ENCODE data around the gene IMMP2L. TPM values are rescaled to one million over a fixed set of nuclear protein-coding genes. Genes with fewer than 3 reads are reported as not detected.
"Not testable (repeated sequence)": the region's sequence is repeated elsewhere in the genome, so short reads cannot be mapped to it uniquely, and the experiment has no call there.

Gene IMMP2L
- total RNA-seq, 1 donor: 8.2 TPM

DNA sequence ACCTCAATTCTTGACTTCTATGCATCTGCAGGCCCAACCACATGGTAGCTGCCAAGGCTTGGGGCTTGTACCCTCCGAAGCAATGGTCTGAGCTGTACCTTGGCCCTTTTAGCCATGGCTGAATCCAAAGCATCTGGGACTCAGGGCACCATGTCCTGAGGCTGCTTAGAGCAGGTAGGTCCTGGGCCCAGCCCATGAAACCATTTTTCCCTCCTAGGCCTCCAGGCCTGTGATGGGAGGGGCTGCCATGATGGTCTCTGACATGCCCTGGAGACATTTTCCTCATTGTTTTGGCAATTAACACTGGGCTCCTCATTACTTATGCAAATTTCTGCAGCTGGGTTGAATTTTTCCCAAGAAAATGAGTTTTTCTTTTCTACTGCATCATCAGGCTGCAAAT, 889.1 kb downstream of the IMMP2L start:
- TF ChIP-seq, protein P1, sequence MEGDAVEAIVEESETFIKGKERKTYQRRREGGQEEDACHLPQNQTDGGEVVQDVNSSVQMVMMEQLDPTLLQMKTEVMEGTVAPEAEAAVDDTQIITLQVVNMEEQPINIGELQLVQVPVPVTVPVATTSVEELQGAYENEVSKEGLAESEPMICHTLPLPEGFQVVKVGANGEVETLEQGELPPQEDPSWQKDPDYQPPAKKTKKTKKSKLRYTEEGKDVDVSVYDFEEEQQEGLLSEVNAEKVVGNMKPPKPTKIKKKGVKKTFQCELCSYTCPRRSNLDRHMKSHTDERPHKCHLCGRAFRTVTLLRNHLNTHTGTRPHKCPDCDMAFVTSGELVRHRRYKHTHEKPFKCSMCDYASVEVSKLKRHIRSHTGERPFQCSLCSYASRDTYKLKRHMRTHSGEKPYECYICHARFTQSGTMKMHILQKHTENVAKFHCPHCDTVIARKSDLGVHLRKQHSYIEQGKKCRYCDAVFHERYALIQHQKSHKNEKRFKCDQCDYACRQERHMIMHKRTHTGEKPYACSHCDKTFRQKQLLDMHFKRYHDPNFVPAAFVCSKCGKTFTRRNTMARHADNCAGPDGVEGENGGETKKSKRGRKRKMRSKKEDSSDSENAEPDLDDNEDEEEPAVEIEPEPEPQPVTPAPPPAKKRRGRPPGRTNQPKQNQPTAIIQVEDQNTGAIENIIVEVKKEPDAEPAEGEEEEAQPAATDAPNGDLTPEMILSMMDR (IDR thresholded peaks at IDR 0.05; ENCODE audit: insufficient read depth, low read depth, low read length): no peak
- DNase-seq (ENCODE audit: low read depth): no peak
- H3K4me3 ChIP-seq (ENCODE audit: low read depth, low read length): no peak overlapping the region

- no peak for DNase-seq (ENCODE audit: low read depth)
- no peak overlapping the region for H3K4me3 ChIP-seq (ENCODE audit: low read depth, low read length)
- TF ChIP-seq, protein P1 (IDR thresholded peaks at IDR 0.05; ENCODE audit: insufficient read depth, low read depth, low read length): no peak
Observed at GRCh38 chr7:110669410-110669809, 892.9 kb downstream of the IMMP2L start.

DNA sequence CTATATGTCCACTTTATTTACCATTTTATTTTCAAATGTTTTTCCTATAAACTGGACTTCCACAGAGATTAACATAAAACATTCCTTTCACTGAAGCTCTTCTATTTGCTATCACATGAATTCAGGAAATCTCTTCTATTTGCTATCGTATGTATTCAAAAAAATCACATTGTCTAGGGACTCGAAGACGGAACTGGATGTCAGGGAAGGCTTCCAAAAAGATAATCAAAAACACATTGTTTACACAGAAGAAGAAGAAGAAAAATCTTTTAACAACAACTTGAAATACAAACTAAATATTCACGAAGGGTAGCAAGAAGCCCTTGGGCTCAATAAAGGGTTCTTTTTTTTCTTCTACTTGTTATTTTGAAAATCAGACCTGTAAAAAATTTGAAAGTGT, 897.5 kb downstream of the IMMP2L start:
- DNase-seq (ENCODE audit: low read depth): no peak
- H3K4me3 ChIP-seq (ENCODE audit: low read depth, low read length): no peak overlapping the region
- TF ChIP-seq, protein P1 (IDR thresholded peaks at IDR 0.05; ENCODE audit: insufficient read depth, low read depth, low read length): no peak

GRCh38 chr7:110660637-110661036, 901.7 kb downstream of the IMMP2L start:
- not testable (repeated sequence) for H3K4me3 ChIP-seq (ENCODE audit: low read depth, low read length); DNase-seq (ENCODE audit: low read depth)

GRCh38 chr7:110650328-110650727, 912.0 kb downstream of the IMMP2L start:
- TF ChIP-seq, protein P1 (IDR thresholded peaks at IDR 0.05; ENCODE audit: insufficient read depth, low read depth, low read length): no peak

GRCh38 chr7:110647266-110647665, 915.0 kb downstream of the IMMP2L start:
- DNase-seq (ENCODE audit: low read depth): no peak
- TF ChIP-seq, protein P1 (IDR thresholded peaks at IDR 0.05; ENCODE audit: insufficient read depth, low read depth, low read length): no peak
- H3K4me3 ChIP-seq (ENCODE audit: low read depth, low read length): no peak overlapping the region

More at GRCh38 chr7:110650328-110650727, 912.0 kb downstream of the IMMP2L start:
- H3K4me3 ChIP-seq (ENCODE audit: low read depth, low read length): no peak overlapping the region
- no peak for DNase-seq (ENCODE audit: low read depth)

DNA sequence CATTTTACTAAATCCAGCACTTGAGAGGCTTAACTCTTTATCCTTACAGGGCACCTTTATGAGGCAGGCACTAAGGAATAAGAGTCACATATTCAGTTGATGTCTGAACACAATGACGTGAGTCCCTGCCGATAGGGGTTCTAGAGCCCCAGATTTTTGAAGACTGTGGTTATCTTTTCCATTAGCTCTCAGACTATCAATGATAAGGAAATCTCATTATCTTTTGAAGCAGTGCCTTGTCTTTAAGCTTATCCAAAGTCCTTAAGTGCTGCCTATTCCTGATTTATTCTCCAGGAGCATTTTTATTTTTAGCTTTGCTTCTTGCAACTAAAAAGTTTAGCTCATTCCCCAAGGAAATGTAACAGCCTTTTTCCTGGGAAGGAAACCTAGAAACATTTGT, 915.5 kb downstream of the IMMP2L start:
- DNase-seq (ENCODE audit: low read depth): no peak
- no peak overlapping the region for H3K4me3 ChIP-seq (ENCODE audit: low read depth, low read length)
- TF ChIP-seq, protein P1 (IDR thresholded peaks at IDR 0.05; ENCODE audit: insufficient read depth, low read depth, low read length): no peak

All from fibroblast of villous mesenchyme (primary cell).